ENCODE results near the gene ZNF862. TPM values are rescaled to one million over a fixed set of nuclear protein-coding genes. Genes with fewer than 3 reads are reported as not detected.

ZNF862 gene
- total and polyA plus RNA-seq, 2 donors (not counting 3 experiments of a cell fraction or from before 2014, with no cell fraction given) = 10.8 to 14.7 TPM

DNA sequence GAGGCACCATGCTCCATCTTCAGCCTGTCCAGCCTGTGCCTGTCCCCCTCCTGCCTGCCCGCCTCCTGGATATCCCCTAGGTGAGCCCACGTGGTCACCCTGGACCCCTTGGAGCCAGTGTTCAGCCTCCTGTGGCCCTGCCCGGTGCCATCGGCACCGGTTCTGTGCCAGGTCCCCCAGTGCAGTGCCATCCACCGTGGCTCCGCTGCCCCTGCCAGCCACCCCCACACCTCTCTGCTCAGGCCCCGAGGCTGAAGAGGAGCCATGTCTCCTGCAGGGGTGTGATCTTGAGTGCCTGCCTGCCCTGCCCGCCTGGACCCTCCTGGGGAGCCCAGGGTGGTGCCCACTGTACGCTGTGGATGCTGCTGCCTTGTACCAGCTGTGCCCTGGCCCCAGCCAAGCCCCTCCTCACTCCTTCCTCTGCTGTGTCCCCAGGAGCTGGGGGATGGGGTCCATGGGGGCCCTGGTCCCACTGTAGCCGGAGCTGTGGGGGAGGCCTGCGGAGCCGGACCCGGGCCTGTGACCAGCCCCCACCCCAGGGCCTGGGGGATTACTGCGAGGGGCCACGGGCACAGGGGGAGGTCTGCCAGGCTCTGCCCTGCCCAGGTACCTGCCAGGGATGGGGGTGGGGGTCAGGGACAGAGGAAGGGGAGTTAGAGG lies 26.2 kb upstream of the ZNF862 start:
- ChIA-PET CTCF (no interaction called here), POLR2A (no interaction called here)
- H3K9ac ChIP-seq (replicated peaks; ENCODE audit: extremely low read depth, insufficient read depth, low read length) = no peak overlapping the region

More for the DNA sequence above, 26.2 kb upstream of the ZNF862 start:
- dilution Hi-C loops (cut with MboI; ENCODE audit: extremely low pct_ligation_motif_present, low sequenced_read_pairs) = no loop called here
- Histone ChIP-seq H3K4me3 (replicated peaks in 1 of 3; ENCODE audit: insufficient read depth in 1 of 3, low read depth in 1 of 3, low read length in 3 of 3) (no peak overlapping the region), H3K27ac (ENCODE audit: insufficient read depth, low read depth, low read length) (no peak overlapping the region), H3K36me3 (ENCODE audit: control insufficient read depth in 2 of 2, extremely low read depth in 1 of 2, insufficient read depth in 2 of 2, low read length in 2 of 2) (no peaks in the 10 kb centered on the region), H3K27me3 (ENCODE audit: control insufficient read depth in 2 of 2, insufficient read depth in 2 of 2, low read length in 2 of 2) (no peaks in the 10 kb centered on the region), H3K79me2 (ENCODE audit: control insufficient read depth, insufficient read depth, low read length) (no peaks in the 10 kb centered on the region), H3K4me2 (ENCODE audit: insufficient read depth, low read length) (no peak overlapping the region), H2AFZ (ENCODE audit: low read depth, low read length) (no peak overlapping the region), H3K4me1 (ENCODE audit: control insufficient read depth, extremely low read depth, insufficient read depth, low read length) (no peaks in the 10 kb centered on the region), H3K9me1 (replicated peaks; ENCODE audit: control insufficient read depth, extremely low read depth, insufficient read depth, low read length) (no peaks in the 10 kb centered on the region), H3K9me3 (replicated peaks; ENCODE audit: control insufficient read depth, insufficient read depth, low read length) (no peaks in the 10 kb centered on the region), H4K20me1 (replicated peaks; ENCODE audit: control insufficient read depth, extremely low read depth, insufficient read depth, low read length) (no peaks in the 10 kb centered on the region)
- no peak for TF ChIP-seq CTCF (IDR thresholded peaks at IDR 0.05; ENCODE audit: extremely low read depth in 1 of 2, insufficient read depth in 1 of 2, low read depth in 1 of 2, low read length in 2 of 2)
- TF ChIP-seq EZH2 (IDR thresholded peaks at IDR 0.05; ENCODE audit: borderline replicate concordance, low read depth, low read length, severe bottlenecking) = no peak
- no peak for TF ChIP-seq FOS (IDR thresholded peaks at IDR 0.05; ENCODE audit: borderline replicate concordance, insufficient read depth, low read length)
- no peak for TF ChIP-seq MYC (IDR thresholded peaks at IDR 0.05; ENCODE audit: low read depth, low read length)
- no peak for TF ChIP-seq MAX (IDR thresholded peaks at IDR 0.05; ENCODE audit: insufficient read depth, insufficient read length)
- no peak for TF ChIP-seq POLR2AphosphoS5 (IDR thresholded peaks at IDR 0.05; ENCODE audit: insufficient read depth, low read depth, low read length)
- TF ChIP-seq GATA2 (IDR thresholded peaks at IDR 0.05; ENCODE audit: insufficient read depth, insufficient read length, low read depth, low read length) = no peak
- TF ChIP-seq JUN (IDR thresholded peaks at IDR 0.05; ENCODE audit: borderline replicate concordance, insufficient read depth, insufficient read length, low read depth) = no peak
- no peak for TF ChIP-seq POLR2A (IDR thresholded peaks at IDR 0.05; ENCODE audit: low read depth, low read length)
- DNase-seq (ENCODE audit: low read depth, low spot score) (no peak), FAIRE-seq (no peak)
- intact Hi-C loops (cut with micrococcal nuclease) = no loop called here
- no TSS peak for BruUV-seq (replicated peaks)

All from endothelial cell of umbilical vein (primary cell).